Stimulated activated naive CD8-positive, alpha-beta T cell treated with anti-CD3 and anti-CD28 coated beads, Interleukin-15, Interleukin-2, amounts not matched to agents 100 ng/mL and 50 ng/mL, for 24 hours (primary cell): ENCODE results near the gene ELAVL3.
"Not testable (repeated sequence)": the region's sequence is repeated elsewhere in the genome, so short reads cannot be mapped to it uniquely, and the experiment has no call there.

Experiments used
- H3K27ac Mint-ChIP-seq: one replicate; pipeline ENCODE4 v1.8.0; 2021; ENCODE audit warnings: mild to moderate bottlenecking, mixed read lengths
- H3K27me3 Mint-ChIP-seq: one replicate; pipeline ENCODE4 v1.8.0; 2021; ENCODE audit warnings: mixed read lengths
- H3K36me3 Mint-ChIP-seq: one replicate; pipeline ENCODE4 v1.8.0; 2021; ENCODE audit warnings: low read depth, mixed read lengths
- H3K4me1 Mint-ChIP-seq: one replicate; pipeline ENCODE4 v1.8.0; 2021; ENCODE audit warnings: low read depth, mixed read lengths
- H3K4me3 Mint-ChIP-seq: one replicate; pipeline ENCODE4 v1.8.0; 2021; ENCODE audit warnings: mild to moderate bottlenecking, mixed read lengths
- H3K9me3 Mint-ChIP-seq: one replicate; pipeline ENCODE4 v1.8.0; 2021; ENCODE audit warnings: mixed read lengths

The ELAVL3 gene

GRCh38 chr19:11445141-11445540 lies 35.7 kb downstream of the ELAVL3 start:
- Mint-ChIP-seq H3K36me3 (peaks cover 41% of the 10 kb centered on the region), H3K27me3 (no peaks in the 10 kb centered on the region), H3K9me3 (no peaks in the 10 kb centered on the region), H3K4me1 (peaks cover 10% of the 10 kb centered on the region), H3K27ac (no peak overlapping the region), H3K4me3 (no peak overlapping the region)

- H3K27me3 Mint-ChIP-seq = no peaks in the 10 kb centered on the region
- no peak overlapping the region for H3K27ac Mint-ChIP-seq
- peaks cover 34% of the 10 kb centered on the region for H3K36me3 Mint-ChIP-seq
- peaks cover 10% of the 10 kb centered on the region for H3K4me1 Mint-ChIP-seq
- no peaks in the 10 kb centered on the region for H3K9me3 Mint-ChIP-seq
- no peak overlapping the region for H3K4me3 Mint-ChIP-seq
Measured at GRCh38 chr19:11444059-11444458, 36.8 kb downstream of the ELAVL3 start.

GRCh38 chr19:11437955-11438354 lies 42.9 kb downstream of the ELAVL3 start:
- peak overlapping the region; percentile 55 for H3K4me3 Mint-ChIP-seq
- H3K4me1 Mint-ChIP-seq = peaks cover 38% of the 10 kb centered on the region
- H3K36me3 Mint-ChIP-seq = peaks cover 42% of the 10 kb centered on the region
- H3K9me3 Mint-ChIP-seq = no peaks in the 10 kb centered on the region
- H3K27me3 Mint-ChIP-seq = no peaks in the 10 kb centered on the region
- H3K27ac Mint-ChIP-seq = peak overlapping the region; percentile 58

GRCh38 chr19:11435833-11436313 lies 45.0 kb downstream of the ELAVL3 start:
- Mint-ChIP-seq H3K4me3 (peak overlapping the region; percentile 100), H3K9me3 (no peaks in the 10 kb centered on the region), H3K27ac (peak overlapping the region; percentile 100), H3K27me3 (no peaks in the 10 kb centered on the region), H3K4me1 (peaks cover 32% of the 10 kb centered on the region), H3K36me3 (peaks cover 30% of the 10 kb centered on the region)

- Mint-ChIP-seq H3K4me3 (peak within 1 kb of the TSS; percentile 100), H3K4me1 (peaks cover 28% of the 10 kb centered on the region), H3K27ac (peak within 1 kb of the TSS; percentile 100), H3K9me3 (no peaks in the 10 kb centered on the region), H3K36me3 (peaks cover 25% of the 10 kb centered on the region), H3K27me3 (no peaks in the 10 kb centered on the region)
Measured at GRCh38 chr19:11435057-11435832, 45.6 kb downstream of the ELAVL3 start, which contains the start of the genes ODAD3 and PRKCSH. Gene ODAD3 (minus strand): TSS chr19:11435121. CDS start chr19:11435016, 105 bp downstream. Gene PRKCSH (plus strand): TSS chr19:11435635. CDS start chr19:11436118, 483 bp downstream.

GRCh38 chr19:11434703-11435056 lies 46.2 kb downstream of the ELAVL3 start:
- peaks cover 25% of the 10 kb centered on the region for H3K36me3 Mint-ChIP-seq
- no peaks in the 10 kb centered on the region for H3K9me3 Mint-ChIP-seq
- peak overlapping the region; percentile 100 for H3K4me3 Mint-ChIP-seq
- H3K4me1 Mint-ChIP-seq = peaks cover 28% of the 10 kb centered on the region
- peak overlapping the region; percentile 100 for H3K27ac Mint-ChIP-seq
- no peaks in the 10 kb centered on the region for H3K27me3 Mint-ChIP-seq

GRCh38 chr19:11433526-11433925 lies 47.3 kb downstream of the ELAVL3 start:
- peaks cover 23% of the 10 kb centered on the region for H3K36me3 Mint-ChIP-seq
- not testable (repeated sequence) for H3K27me3 Mint-ChIP-seq, H3K9me3 Mint-ChIP-seq, H3K27ac Mint-ChIP-seq, H3K4me3 Mint-ChIP-seq
- H3K4me1 Mint-ChIP-seq = peaks cover 28% of the 10 kb centered on the region

- Mint-ChIP-seq H3K27me3 (peaks cover 20% of the 10 kb centered on the region), H3K4me3 (no peak overlapping the region), H3K9me3 (no peaks in the 10 kb centered on the region), H3K4me1 (peaks cover 19% of the 10 kb centered on the region), H3K36me3 (no peaks in the 10 kb centered on the region), H3K27ac (no peak overlapping the region)
Measured at GRCh38 chr19:11426656-11427055, 54.2 kb downstream of the ELAVL3 start.

- peaks cover 28% of the 10 kb centered on the region for H3K27me3 Mint-ChIP-seq
- no peak overlapping the region for H3K4me3 Mint-ChIP-seq
- no peak overlapping the region for H3K27ac Mint-ChIP-seq
- H3K9me3 Mint-ChIP-seq = no peaks in the 10 kb centered on the region
- H3K36me3 Mint-ChIP-seq = no peaks in the 10 kb centered on the region
- H3K4me1 Mint-ChIP-seq = peaks cover 26% of the 10 kb centered on the region
Measured at GRCh38 chr19:11425719-11426457, 55.0 kb downstream of the ELAVL3 start.

GRCh38 chr19:11423791-11424181 lies 57.1 kb downstream of the ELAVL3 start:
- Mint-ChIP-seq H3K27me3 (peaks cover 45% of the 10 kb centered on the region), H3K27ac (no peak overlapping the region), H3K4me1 (peaks cover 37% of the 10 kb centered on the region), H3K36me3 (no peaks in the 10 kb centered on the region), H3K4me3 (no peak overlapping the region), H3K9me3 (no peaks in the 10 kb centered on the region)

GRCh38 chr19:11423164-11423790 lies 57.6 kb downstream of the ELAVL3 start:
- no peaks in the 10 kb centered on the region for H3K36me3 Mint-ChIP-seq
- H3K27ac Mint-ChIP-seq = no peak overlapping the region
- H3K27me3 Mint-ChIP-seq = peaks cover 47% of the 10 kb centered on the region
- no peak overlapping the region for H3K4me3 Mint-ChIP-seq
- H3K9me3 Mint-ChIP-seq = no peaks in the 10 kb centered on the region
- H3K4me1 Mint-ChIP-seq = peaks cover 38% of the 10 kb centered on the region

- peaks cover 56% of the 10 kb centered on the region for H3K27me3 Mint-ChIP-seq
- no peaks in the 10 kb centered on the region for H3K9me3 Mint-ChIP-seq
- H3K4me1 Mint-ChIP-seq = peaks cover 38% of the 10 kb centered on the region
- H3K4me3 Mint-ChIP-seq = peak overlapping the region; percentile 65
- no peaks in the 10 kb centered on the region for H3K36me3 Mint-ChIP-seq
- H3K27ac Mint-ChIP-seq = no peak overlapping the region
Measured at GRCh38 chr19:11422163-11423065, 58.4 kb downstream of the ELAVL3 start.

GRCh38 chr19:11421371-11422098 lies 59.3 kb downstream of the ELAVL3 start:
- Mint-ChIP-seq H3K4me1 (peaks cover 38% of the 10 kb centered on the region), H3K4me3 (peak overlapping the region; percentile 60), H3K27ac (no peak overlapping the region), H3K36me3 (no peaks in the 10 kb centered on the region), H3K27me3 (peaks cover 58% of the 10 kb centered on the region), H3K9me3 (no peaks in the 10 kb centered on the region)
